GM19372 (cell line): ENCODE data around the gene PPIL1.

Experiments used
- ATAC-seq: cut with Tn5 transposase; IDR thresholded peaks from one replicate; pipeline ENCODE4 v1.9.1; 2021; ENCODE audit warnings: mild to moderate bottlenecking, low read depth, moderate library complexity; ENCODE audit not compliant: unreplicated experiment

The PPIL1 gene

GRCh38 chr6:36837686-36838085, 36.9 kb downstream of the PPIL1 start:
- no peak for ATAC-seq

- no peak for ATAC-seq
These were observed 37.6 kb downstream of the PPIL1 start for GRCh38 chr6:36837022-36837339.

- no peak for ATAC-seq
These were observed 38.2 kb downstream of the PPIL1 start for GRCh38 chr6:36836111-36837021.

- ATAC-seq, result no peak
These were observed 39.8 kb downstream of the PPIL1 start for GRCh38 chr6:36834576-36835341.

- no peak for ATAC-seq
These were observed 41.3 kb downstream of the PPIL1 start for GRCh38 chr6:36833182-36833789.

GRCh38 chr6:36832313-36832712, 42.3 kb downstream of the PPIL1 start:
- ATAC-seq, result no peak

- no peak for ATAC-seq
These were observed 44.0 kb downstream of the PPIL1 start for GRCh38 chr6:36830577-36830976.

GRCh38 chr6:36829919-36830544, 44.6 kb downstream of the PPIL1 start:
- ATAC-seq, result no peak

- ATAC-seq, result no peak
These were observed 47.1 kb downstream of the PPIL1 start for GRCh38 chr6:36827261-36828079.

- no peak for ATAC-seq
These were observed 47.9 kb downstream of the PPIL1 start for GRCh38 chr6:36826520-36827227.

- no peak for ATAC-seq
These were observed 48.6 kb downstream of the PPIL1 start for GRCh38 chr6:36825994-36826393.

GRCh38 chr6:36825452-36825851, 49.2 kb downstream of the PPIL1 start:
- ATAC-seq, result no peak

- ATAC-seq, result no peak
These were observed 50.4 kb downstream of the PPIL1 start for GRCh38 chr6:36824253-36824652.

- no peak for ATAC-seq
These were observed 51.0 kb downstream of the PPIL1 start for GRCh38 chr6:36823421-36824096.

GRCh38 chr6:36822506-36823269, 51.9 kb downstream of the PPIL1 start:
- ATAC-seq, result no peak

GRCh38 chr6:36821581-36822335, 52.8 kb downstream of the PPIL1 start:
- no peak for ATAC-seq
